GM23338 (cell line): Measurements from ENCODE around the gene BTLA. TPM values are rescaled to one million over a fixed set of nuclear protein-coding genes. Genes with fewer than 3 reads are reported as not detected.

Source experiments
- ATAC-seq: fragments of 200-7000 bp; cut with Tn5 transposase; 3 replicates; pipeline ENCODE4 v1.9.1; 2020
- DNase-seq: peaks from one replicate; pipeline ENCODE4 v3.0.0-alpha.2; 2015; ENCODE audit warnings: low spot score
- H2AFZ ChIP-seq: fragments of 200-600 bp; sonication (generic); 2 replicates; pipeline ENCODE4 v1.8.0; 2016; ENCODE audit warnings: antibody characterized with exemption, mild to moderate bottlenecking, moderate library complexity
- H3F3A ChIP-seq: fragments of 200-600 bp; sonication (generic); replicated peaks from 2 replicates; pipeline ENCODE4 v1.8.0; 2017; ENCODE audit warnings: antibody characterized with exemption, mixed run types, low read depth
- H3K27ac ChIP-seq: fragments of 200-600 bp; sonication (generic); 2 replicates; pipeline ENCODE4 v1.6.1; 2016; ENCODE audit warnings: low read depth
- H3K27me3 ChIP-seq: fragments of 200-600 bp; sonication (generic); 2 replicates; pipeline ENCODE4 v1.8.0; 2016; ENCODE audit warnings: mild to moderate bottlenecking, mixed run types, moderate library complexity; ENCODE audit not compliant: insufficient read depth
- H3K36me3 ChIP-seq: fragments of 200-600 bp; sonication (generic); 2 replicates; pipeline ENCODE4 v1.8.0; 2016; ENCODE audit warnings: mild to moderate bottlenecking; ENCODE audit not compliant: insufficient read depth
- H3K4me1 ChIP-seq: fragments of 200-600 bp; sonication (generic); 2 replicates; pipeline ENCODE4 v1.8.0; 2016; ENCODE audit warnings: mild to moderate bottlenecking, moderate library complexity; ENCODE audit not compliant: insufficient read depth
- H3K4me2 ChIP-seq: fragments of 200-600 bp; sonication (generic); 2 replicates; pipeline ENCODE4 v1.7.1; 2017; ENCODE audit warnings: mixed run types
- H3K4me3 ChIP-seq: fragments of 200-600 bp; sonication (generic); 2 replicates; pipeline ENCODE4 v1.6.1; 2016; ENCODE audit warnings: mixed run types
- H3K79me2 ChIP-seq: fragments of 200-600 bp; sonication (generic); replicated peaks from 2 replicates; pipeline ENCODE4 v1.8.0; 2017; ENCODE audit warnings: mild to moderate bottlenecking; ENCODE audit not compliant: insufficient read depth
- H3K9me2 ChIP-seq: fragments of 200-600 bp; sonication (generic); 2 replicates; pipeline ENCODE4 v1.8.0; 2017; ENCODE audit not compliant: insufficient read depth
- H4K20me1 ChIP-seq: fragments of 200-600 bp; sonication (generic); replicated peaks from 2 replicates; pipeline ENCODE4 v1.8.0; 2017; ENCODE audit warnings: mild to moderate bottlenecking; ENCODE audit not compliant: insufficient read depth
- H3K27ac Mint-ChIP-seq: 2 replicates; pipeline ENCODE4 v1.8.0; 2020; ENCODE audit warnings: inconsistent platforms, mild to moderate bottlenecking, moderate library complexity, mixed read lengths
- H3K27me3 Mint-ChIP-seq: 3 replicates; pipeline ENCODE4 v1.8.0; 2022; ENCODE audit warnings: low read depth, mild to moderate bottlenecking, moderate library complexity, mixed read lengths, inconsistent platforms; ENCODE audit not compliant: insufficient read depth, poor library complexity
- H3K36me3 Mint-ChIP-seq: 3 replicates; pipeline ENCODE4 v1.8.0; 2021; ENCODE audit warnings: low read depth, mild to moderate bottlenecking, inconsistent platforms, moderate library complexity, mixed read lengths
- H3K4me1 Mint-ChIP-seq: 3 replicates; pipeline ENCODE4 v1.8.0; 2020; ENCODE audit warnings: mild to moderate bottlenecking, inconsistent platforms, mixed read lengths
- H3K4me3 Mint-ChIP-seq: 3 replicates; pipeline ENCODE4 v1.8.0; 2021; ENCODE audit warnings: moderate library complexity, mild to moderate bottlenecking, inconsistent platforms, mixed read lengths
- H3K9me3 Mint-ChIP-seq: 3 replicates; pipeline ENCODE4 v1.8.0; 2020; ENCODE audit warnings: moderate library complexity, mild to moderate bottlenecking, inconsistent platforms, mixed read lengths
- CTCF ChIP-seq, 2 experiments: fragments of 200-600 bp in 1 of 2; sonication (generic) in 1 of 2; conservative IDR thresholded peaks; 2 replicates each; pipeline versions ENCODE4 v1.5.1 to v1.6.1; 2016 to 2017; ENCODE audit warnings: antibody characterized with exemption in 2 of 2, low read depth in 2 of 2, mild to moderate bottlenecking in 2 of 2, moderate library complexity in 1 of 2
- EZH2 ChIP-seq: fragments of 200-600 bp; sonication (generic); IDR thresholded peaks from one replicate; pipeline ENCODE4 v1.8.0; 2017; ENCODE audit warnings: antibody characterized with exemption, mild to moderate bottlenecking, low read depth; ENCODE audit not compliant: unreplicated experiment
- EZH2phosphoT487 ChIP-seq: fragments of 200-600 bp; sonication (generic); IDR thresholded peaks from one replicate; pipeline ENCODE4 v1.8.1; 2018; ENCODE audit warnings: antibody characterized with exemption; ENCODE audit not compliant: unreplicated experiment
- NANOG ChIP-seq: IDR thresholded peaks from 2 replicates; pipeline ENCODE4 v1.6.1; 2016; ENCODE audit warnings: antibody characterized with exemption, borderline replicate concordance
- POLR2AphosphoS5 ChIP-seq: IDR thresholded peaks from 2 replicates; pipeline ENCODE4 v1.6.1; 2016; ENCODE audit warnings: antibody characterized with exemption, low read depth
- STAT1 ChIP-seq: IDR thresholded peaks from one replicate; pipeline ENCODE4 v1.6.1; 2016; ENCODE audit warnings: antibody characterized with exemption; ENCODE audit not compliant: unreplicated experiment
- ZNF462 ChIP-seq: fragments of 250-450 bp; sonication (Bioruptor Pico); IDR thresholded peaks from 2 replicates; pipeline ENCODE4 v1.5.0; 2020; ENCODE audit warnings: mild to moderate bottlenecking, moderate library complexity
- polyA plus RNA-seq: library from polyadenylated mRNA; unstranded; fragments of >200 nt; fragmentation: Nextera tagmentation; extraction: Ambion mirVana; gene quantifications from 2 replicates; pipeline ENCODE4 v1.2.1, GENCODE V29; 2016
- total RNA-seq: library from RNA; depleted of rRNA; stranded (reverse); fragments of >200 nt; shearing (Covaris generic); gene quantifications from 2 replicates; pipeline ENCODE4 v1.2.3, GENCODE V29; 2014
- TF ChIP-seq, protein P1 (sequence below): IDR thresholded peaks from 2 replicates; pipeline ENCODE4 v1.6.1; 2016; ENCODE audit warnings: antibody characterized with exemption
- TF ChIP-seq, protein P2 (sequence below): IDR thresholded peaks from one replicate; pipeline ENCODE4 v1.6.1; 2018; ENCODE audit warnings: antibody characterized with exemption; ENCODE audit not compliant: unreplicated experiment

The BTLA gene
- total and polyA plus RNA-seq, 2 experiments from 2014 or later = 0.44 TPM; not detected in 1

DNA sequence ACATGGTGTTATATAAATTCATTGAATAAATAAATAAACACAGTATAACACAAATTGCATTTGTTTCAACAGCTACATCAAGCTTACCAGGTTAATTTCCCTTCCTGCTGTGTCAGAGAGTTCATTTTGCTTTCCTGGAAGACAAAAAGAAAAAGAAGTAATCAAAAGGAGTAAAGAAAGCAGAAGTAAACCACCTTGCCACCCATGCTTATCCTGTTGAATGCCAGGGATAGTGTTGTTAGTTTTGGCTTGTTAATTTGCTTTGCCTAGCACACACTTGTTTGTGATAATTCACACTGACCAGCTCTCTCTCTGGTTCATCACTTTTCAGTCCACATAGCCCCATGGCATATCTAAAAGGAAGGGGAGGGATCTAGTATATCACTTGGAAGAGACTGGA lies 29.6 kb downstream of the BTLA start:
- H3K36me3 Mint-ChIP-seq = no peaks in the 10 kb centered on the region
- H3K27ac Mint-ChIP-seq = no peak overlapping the region
- H3K79me2 ChIP-seq = no peaks in the 10 kb centered on the region
- peaks cover 2% of the 10 kb centered on the region for H3K27me3 Mint-ChIP-seq
- H3K4me3 Mint-ChIP-seq = no peak overlapping the region
- TF ChIP-seq, protein P1, sequence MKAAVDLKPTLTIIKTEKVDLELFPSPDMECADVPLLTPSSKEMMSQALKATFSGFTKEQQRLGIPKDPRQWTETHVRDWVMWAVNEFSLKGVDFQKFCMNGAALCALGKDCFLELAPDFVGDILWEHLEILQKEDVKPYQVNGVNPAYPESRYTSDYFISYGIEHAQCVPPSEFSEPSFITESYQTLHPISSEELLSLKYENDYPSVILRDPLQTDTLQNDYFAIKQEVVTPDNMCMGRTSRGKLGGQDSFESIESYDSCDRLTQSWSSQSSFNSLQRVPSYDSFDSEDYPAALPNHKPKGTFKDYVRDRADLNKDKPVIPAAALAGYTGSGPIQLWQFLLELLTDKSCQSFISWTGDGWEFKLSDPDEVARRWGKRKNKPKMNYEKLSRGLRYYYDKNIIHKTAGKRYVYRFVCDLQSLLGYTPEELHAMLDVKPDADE = no peak
- TF ChIP-seq STAT1 (no peak), EZH2 (no peak), NANOG (no peak), CTCF (conservative IDR thresholded peaks at IDR 0.05; ENCODE audit: low read depth in 2 of 2) (no peak), ZNF462 (CRISPR knock-in tag) (no peak), EZH2phosphoT487 (no peak), POLR2AphosphoS5 (no peak)
- TF ChIP-seq, protein P2, sequence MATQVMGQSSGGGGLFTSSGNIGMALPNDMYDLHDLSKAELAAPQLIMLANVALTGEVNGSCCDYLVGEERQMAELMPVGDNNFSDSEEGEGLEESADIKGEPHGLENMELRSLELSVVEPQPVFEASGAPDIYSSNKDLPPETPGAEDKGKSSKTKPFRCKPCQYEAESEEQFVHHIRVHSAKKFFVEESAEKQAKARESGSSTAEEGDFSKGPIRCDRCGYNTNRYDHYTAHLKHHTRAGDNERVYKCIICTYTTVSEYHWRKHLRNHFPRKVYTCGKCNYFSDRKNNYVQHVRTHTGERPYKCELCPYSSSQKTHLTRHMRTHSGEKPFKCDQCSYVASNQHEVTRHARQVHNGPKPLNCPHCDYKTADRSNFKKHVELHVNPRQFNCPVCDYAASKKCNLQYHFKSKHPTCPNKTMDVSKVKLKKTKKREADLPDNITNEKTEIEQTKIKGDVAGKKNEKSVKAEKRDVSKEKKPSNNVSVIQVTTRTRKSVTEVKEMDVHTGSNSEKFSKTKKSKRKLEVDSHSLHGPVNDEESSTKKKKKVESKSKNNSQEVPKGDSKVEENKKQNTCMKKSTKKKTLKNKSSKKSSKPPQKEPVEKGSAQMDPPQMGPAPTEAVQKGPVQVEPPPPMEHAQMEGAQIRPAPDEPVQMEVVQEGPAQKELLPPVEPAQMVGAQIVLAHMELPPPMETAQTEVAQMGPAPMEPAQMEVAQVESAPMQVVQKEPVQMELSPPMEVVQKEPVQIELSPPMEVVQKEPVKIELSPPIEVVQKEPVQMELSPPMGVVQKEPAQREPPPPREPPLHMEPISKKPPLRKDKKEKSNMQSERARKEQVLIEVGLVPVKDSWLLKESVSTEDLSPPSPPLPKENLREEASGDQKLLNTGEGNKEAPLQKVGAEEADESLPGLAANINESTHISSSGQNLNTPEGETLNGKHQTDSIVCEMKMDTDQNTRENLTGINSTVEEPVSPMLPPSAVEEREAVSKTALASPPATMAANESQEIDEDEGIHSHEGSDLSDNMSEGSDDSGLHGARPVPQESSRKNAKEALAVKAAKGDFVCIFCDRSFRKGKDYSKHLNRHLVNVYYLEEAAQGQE = no peak
- no peaks in the 10 kb centered on the region for H3K9me2 ChIP-seq
- ATAC-seq (no peak), DNase-seq (no peak)
- no peaks in the 10 kb centered on the region; the same call in 1 of the 2 replicates for H3F3A ChIP-seq
- H3K4me2 ChIP-seq = no peak overlapping the region
- no peaks in the 10 kb centered on the region for H4K20me1 ChIP-seq
- no peak overlapping the region for H3K27ac ChIP-seq
- no peaks in the 10 kb centered on the region for H3K9me3 Mint-ChIP-seq
- H3K36me3 ChIP-seq = no peaks in the 10 kb centered on the region
- no peak overlapping the region for H3K4me3 ChIP-seq
- peaks cover 15% of the 10 kb centered on the region; the same call in 2 of the 3 replicates for H3K4me1 Mint-ChIP-seq
- H3K27me3 ChIP-seq = no peaks in the 10 kb centered on the region
- H2AFZ ChIP-seq = no peak overlapping the region
- peaks cover 14% of the 10 kb centered on the region; the same call in 1 of the 2 replicates for H3K4me1 ChIP-seq
